IPS DF 19.7 (cell line): ENCODE results near the gene RAB23.

Source experiments
- DNase-seq: peaks from one replicate; pipeline ENCODE4 v3.0.0-alpha.2; 2013; ENCODE audit warnings: low read depth, low spot score

RAB23 gene

DNA sequence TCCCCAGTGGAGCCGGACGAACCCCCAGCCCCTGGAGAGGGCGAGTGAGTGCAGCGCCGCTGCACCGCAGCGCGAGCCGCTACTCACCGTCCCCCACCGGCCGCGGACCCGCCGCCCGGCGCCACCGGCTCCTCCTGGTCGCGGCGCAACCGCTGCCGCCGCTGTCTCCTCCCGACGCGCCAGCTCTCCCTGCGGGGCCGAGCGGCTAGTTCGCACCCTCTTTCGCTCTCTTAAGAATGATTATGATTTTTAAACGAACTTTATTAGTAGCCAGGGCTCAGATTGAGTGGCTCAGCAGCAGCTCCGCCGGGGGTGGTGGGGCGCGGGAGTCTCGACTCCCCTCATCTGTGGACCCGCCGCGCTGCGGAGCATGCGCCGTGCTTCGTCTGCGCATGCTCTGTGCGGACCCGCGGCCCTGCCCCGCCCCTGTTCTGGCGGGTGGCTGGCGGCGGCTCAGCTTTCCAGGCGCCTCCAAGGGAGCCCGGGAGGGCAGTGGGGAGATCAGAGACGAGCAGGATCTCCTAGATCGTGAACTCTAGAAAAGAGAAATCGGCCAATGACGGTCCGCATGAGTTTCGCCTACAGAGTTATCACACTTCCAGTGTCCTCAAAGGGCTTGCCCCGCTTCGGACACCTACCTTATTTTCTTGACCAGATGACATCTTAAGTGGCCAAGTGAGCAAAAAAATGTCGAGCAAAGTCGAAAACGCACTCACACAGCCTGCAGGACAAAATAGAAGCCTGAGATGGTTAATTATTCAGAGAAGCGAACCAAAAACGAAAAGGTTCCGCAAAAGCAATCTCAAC, at the start of gene RAB23:
TSS of gene RAB23 (minus strand) at position 372 of the 807 bp plus-strand sequence. CDS start 11,927 bp downstream, outside the sequence.
- DNase-seq = no peak

DNA sequence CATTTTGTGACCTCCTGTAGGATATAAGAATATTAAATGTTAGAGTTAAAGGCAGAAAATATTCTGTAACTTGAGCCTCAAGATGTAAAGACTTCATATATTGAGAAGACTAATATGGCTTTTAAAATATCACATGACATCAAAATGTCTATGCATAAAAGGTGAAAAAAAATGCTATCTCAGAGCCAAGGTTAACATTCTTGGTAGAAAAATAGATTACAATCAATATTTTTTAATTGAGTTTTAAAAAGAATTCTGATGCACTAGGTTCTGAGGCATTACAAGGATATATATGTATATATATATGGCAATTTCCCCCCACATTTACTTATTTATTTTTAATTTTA, 46.2 kb upstream of the RAB23 start:
- DNase-seq = no peak

GRCh38 chr6:57267586-57268293, 45.6 kb upstream of the RAB23 start:
- no peak for DNase-seq

DNA sequence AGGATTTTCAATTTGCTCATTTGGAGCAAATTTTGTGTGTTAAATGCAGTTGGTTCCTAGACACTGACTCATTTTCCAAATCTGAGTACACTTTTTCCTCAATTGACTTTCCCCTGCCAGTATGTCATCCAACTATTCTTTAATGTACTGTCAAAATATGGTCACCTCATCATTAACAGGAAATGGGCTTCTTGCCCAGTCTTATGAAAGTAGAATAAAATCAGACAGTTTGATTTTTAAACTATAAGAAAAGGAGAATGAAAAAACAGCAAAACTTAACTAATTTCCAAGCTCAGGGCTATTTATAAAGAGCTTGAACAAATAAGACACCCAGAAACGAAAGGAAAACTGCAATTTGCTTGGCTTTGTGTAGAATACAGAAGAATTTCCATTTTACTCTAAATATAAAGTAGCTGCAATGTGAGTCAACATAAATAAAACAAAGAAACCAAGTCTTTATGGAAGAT, 43.7 kb upstream of the RAB23 start:
- DNase-seq = no peak

DNA sequence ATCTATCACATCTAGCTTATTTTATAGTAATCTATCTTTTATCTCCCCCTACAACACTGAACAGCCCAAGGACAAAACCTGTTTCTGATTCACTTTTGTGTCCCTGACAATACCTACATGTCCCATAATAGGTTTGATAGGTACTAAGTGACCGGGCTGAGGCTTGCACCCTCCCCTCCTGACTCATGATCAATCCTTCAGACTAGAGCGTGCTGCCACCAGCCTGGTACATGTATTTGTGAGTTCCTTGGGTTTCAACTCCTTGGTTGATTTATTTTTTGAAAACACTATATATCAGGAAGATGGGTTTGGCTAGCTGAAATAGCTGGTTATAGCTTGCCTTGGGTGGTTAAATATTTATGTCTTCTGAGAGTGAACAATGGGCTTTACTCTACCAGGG, 41.6 kb upstream of the RAB23 start:
- no peak for DNase-seq

DNA sequence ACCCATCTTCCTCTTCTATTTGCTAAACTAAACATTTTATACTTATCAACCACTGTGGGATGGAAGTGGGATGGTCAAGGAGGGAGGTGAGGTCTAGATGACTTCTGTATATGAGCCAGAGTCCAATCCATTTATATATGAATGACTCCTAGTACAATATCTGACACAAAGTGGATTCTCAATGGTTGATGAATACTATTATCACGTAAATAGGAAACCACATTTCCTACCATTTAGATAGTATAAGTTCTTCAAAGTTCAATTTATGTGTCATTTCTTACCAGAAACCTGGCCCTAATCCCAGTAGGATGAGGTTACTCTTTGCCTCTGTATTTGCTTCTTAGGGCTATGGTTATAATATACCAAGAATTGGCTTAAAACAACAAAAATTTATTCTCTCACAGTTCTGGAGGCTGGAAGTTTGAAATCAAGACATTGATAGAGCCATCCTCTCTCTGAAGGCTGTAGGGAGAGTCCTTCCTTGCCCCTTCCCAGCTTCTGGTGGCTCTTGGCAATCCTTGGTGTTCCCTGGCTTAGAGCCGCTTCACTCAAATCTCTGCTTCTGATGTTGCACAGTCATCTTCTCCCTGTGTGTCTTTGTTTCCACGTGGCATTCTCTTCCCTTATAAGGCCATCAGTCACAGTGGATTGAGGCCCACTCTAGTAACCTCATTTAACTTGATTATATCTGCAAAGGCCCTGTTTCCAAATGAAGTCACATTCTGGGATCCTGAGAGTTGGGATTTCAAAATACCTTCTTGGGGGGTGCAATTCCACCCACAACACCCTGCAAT, 41.0 kb upstream of the RAB23 start:
- no peak for DNase-seq

GRCh38 chr6:57262488-57262887, 40.4 kb upstream of the RAB23 start:
- DNase-seq = no peak

- DNase-seq = no peak
Observed at GRCh38 chr6:57261926-57262325, 39.8 kb upstream of the RAB23 start.

GRCh38 chr6:57259064-57259463, 37.0 kb upstream of the RAB23 start:
- DNase-seq = no peak

DNA sequence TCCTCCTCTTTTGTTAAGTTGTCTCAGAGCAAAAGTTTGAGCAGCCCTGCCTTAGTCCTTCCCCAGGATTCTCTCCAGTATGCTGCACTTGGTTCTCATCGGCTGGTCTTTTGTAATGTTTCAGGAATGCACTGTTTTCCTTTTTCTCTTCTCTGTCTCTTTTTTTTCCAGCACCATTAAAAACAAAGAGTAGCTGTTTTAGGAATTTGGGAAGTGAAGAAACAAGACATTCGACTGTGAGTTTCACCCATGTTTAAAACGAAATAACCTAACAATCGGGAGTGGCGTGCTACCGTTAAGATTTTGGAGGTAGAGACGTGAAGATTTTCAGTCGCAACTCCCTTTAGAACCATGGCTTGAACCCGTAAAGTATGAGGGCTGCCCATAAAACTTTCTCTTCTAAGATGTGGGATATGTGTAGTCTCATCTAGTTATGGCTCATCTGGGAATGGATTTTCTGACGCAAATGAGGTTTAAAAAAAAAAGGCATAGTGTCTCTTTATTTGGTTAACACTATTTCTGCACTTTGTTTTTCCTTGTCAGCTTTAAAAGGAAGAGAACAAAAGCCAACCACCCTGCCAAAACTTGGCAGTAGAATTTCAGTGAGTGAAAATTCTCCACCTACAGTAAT, 35.9 kb upstream of the RAB23 start:
- no peak for DNase-seq

DNA sequence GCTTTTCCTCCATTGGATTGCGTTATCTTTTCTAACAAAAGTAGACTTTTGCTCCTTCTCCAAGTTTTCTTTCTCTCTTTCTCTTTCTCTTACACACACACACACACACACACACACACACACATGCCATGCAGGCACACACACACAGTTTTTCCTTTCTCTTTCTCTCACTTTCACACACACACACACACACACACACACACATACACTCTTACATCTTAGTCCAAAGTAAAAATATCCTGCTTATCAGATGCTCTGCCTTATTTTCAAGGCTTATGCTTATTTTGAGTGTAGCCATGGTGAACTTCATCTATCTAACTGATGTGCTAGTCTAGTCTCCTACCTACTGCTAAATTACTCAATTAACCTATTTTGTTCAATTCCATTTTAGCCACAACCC, 34.4 kb upstream of the RAB23 start:
- DNase-seq = no peak

DNA sequence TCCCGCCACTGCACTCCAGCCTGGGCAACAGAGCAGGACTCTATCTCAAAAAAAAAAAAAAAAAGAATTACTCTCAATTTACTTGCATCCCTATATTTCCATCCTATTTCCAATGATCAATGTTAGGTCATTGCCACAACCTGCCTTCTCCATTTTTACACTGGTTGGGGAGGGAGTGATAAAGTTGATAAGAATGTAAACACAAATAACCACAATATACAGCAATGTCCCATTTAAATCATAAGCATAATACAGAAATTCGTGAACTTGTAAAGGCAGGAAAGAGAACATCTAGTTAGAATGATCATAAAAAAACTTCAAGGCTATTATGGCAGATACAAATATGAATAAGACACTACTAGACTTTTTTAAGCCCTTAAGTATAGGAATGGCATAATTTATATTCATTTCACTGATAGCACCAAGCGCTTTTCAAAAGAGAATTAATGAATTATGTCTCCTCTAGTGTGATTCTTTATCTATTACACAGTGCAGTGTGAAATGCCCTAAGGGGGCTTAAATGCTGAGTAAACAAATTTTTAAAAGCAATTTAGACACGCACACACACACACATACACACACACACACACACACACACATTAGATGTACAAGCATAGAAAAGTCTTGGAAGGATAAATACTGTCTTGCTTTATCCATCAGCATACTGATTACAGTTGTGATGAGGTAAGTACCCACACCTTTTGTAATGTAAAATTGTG, 33.5 kb upstream of the RAB23 start:
- no peak for DNase-seq

DNA sequence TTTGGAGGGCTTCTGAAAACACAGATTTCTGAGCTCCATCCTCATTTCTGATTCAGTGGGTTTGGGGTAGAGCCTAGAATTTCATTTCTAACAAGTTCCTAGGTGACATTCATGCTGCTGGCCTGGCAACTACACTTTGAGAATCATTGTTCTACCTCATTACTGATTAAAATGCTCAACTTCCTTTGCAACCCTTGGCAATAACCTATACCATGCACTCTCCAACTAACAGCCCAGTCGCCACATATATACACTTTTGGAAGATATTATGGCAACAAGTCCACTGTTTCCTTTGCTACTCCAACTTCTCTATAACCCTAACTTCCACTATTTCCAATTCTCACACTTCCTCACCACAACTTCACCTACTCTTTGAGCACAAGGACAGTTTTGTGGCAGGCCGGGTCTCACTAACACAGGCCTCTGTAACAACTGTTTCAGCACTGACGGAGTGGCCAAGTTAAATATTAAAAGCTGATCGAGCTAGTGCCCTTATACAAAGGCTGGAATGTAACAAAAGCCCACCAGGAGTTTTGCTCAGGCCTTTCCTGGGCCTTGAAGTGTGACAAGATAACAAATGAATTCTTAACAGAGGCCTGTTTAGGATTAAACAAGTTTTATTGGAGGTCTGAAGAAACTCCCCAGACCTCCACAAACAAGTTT, 32.1 kb upstream of the RAB23 start:
- DNase-seq = no peak

- no peak for DNase-seq
Observed at GRCh38 chr6:57252975-57253374, 30.9 kb upstream of the RAB23 start.

GRCh38 chr6:57252137-57252536, 30.0 kb upstream of the RAB23 start:
- no peak for DNase-seq

- no peak for DNase-seq
Observed at GRCh38 chr6:57250348-57250747, 28.2 kb upstream of the RAB23 start.

DNA sequence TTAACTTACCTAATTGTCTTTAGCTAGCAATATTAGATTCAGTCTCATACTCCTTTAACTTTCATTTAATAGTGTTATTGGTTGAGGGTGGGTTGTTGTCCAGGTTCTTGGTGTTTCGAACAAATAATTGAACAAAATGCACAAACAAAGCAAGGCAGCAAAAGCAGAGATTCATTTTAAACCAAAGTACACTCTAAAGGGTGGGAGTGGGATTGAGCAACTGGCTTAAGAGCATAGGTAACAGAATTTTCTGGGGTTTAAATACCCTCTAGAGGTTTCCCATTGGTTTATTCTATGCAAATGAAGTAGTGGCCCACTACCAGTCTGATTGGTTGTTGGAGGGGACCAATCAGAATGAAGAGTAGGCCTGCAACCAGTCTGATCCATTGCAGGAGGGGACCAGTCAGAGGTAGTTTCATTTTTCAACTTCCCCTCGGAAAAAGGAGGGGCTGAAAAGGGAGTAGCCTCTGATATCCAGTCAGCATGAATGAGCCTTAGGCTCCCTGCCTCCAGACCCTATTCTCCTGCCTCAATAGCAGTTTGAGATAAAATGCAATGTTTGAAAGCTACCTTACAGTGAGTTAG, 26.3 kb upstream of the RAB23 start:
- peak; percentile 30 for DNase-seq

DNA sequence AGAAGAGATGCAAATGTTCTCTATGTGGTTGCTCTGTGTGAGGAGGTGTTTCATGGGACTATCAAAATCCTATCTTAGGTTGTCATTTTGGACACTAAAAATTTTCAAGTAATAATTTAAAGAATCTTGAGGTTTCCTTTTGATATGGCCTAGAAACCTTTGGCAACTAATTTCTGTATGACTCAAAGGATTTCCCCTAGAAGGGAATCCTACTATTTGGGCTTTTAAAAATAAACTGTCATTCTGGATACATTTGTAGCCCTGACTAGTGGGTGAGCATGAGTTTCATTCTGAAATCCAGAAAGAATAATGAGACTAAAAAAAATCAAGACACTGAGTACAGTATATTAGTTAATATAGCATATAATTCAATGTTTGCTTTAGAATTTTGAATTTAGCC, 25.5 kb upstream of the RAB23 start:
- no peak for DNase-seq

DNA sequence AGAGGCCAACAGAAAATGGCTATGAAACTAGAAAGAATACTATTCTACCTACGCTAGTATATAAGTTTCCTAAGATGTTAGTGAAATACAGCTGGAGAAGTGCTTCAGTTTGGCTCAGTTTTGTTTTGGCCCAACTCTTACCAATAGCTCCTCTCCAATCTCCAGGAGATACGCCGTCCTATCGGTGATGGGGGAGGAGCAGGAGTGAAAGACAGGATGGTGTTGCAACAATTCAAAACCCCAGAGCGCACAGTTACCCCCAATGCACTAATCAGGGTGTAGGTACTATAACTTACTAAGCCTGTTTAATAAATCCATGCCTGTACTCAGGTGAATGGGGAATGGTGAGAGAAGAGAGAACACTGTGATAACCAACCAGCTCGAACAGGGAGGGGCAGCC, 24.2 kb upstream of the RAB23 start:
- no peak for DNase-seq

DNA sequence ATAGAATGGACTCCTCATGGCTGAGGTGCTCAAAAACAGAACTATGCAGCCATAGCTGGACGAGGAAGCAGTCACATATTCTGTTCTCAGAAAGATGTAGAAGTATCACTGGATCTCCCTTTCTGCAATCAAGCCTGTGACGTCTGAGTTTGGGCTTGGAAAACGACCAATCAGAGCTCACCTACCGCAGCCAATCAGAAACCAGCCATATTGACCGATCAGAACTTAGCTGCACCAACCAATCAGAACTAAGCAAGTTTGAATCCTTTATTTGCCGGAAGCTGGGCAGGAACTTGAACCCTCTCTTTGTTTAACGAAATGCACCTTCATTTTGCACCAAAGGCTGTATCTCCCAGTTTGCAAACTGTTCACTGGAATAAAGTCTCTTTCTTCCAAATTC, 21.8 kb upstream of the RAB23 start:
- no peak for DNase-seq
